NCI-H1105 treated with DMSO at 0.1 percent for 48 hours (cell line): ENCODE data around the gene THEM5.
"Not testable (repeated sequence)": the region's sequence is repeated elsewhere in the genome, so short reads cannot be mapped to it uniquely, and the experiment has no call there.

ENCODE experiments used
- DNase-seq: peaks from one replicate; lab custom pipeline; 2025; lab: John Stamatoyannopoulos, UW

THEM5 gene

DNA sequence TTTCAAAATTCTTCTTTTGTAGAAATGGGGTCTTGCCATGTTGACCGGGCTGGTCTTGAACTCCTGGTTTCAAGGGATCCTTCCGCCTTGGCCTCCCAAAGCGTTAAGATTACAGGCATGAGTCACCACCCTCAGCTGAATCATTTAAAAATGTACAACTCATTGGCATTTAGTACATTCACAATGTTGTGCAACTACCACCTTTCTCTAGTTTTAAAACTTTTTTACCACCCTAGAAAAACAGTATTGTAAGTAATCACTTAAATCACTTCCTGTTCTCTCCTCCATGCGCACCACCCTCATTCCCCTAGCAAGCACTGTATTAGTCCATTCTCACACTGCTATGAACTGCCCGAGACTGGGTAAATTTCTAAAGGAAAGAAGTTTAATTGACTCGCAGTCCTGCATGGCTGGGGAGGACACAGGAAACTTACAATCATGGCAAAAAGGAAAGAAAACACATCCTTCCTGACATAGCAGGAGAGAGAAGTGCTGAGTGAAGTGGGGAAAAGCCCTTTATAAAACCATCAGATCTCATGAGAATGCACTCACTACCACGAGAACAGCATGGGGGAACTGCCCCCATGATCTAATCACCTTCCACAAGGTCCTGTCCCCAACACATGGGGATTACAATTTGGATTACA is 14.4 kb upstream of the THEM5 start:
- DNase-seq = no peak

DNA sequence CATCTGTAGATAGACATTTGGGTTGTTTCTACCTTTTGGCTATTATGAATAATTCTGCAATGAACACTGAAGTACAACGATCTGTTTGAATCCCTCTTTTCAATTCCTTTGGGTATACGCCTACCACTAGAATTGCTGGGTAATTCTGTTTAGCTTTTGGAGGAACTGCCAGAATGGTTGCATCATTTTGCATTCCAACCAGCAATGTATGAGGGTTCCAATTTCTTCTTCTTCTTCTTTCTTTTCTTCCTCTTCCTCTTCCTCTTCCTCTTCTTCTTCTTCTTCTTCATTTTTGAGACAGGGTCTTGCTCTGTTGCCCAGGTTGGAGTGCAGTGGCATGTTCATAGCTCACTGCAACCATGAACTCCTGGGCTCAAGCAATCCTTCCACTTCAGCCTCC is 13.8 kb upstream of the THEM5 start:
- no peak for DNase-seq

GRCh38 chr1:151864411-151864810 is 10.9 kb upstream of the THEM5 start:
- DNase-seq = no peak

- no peak for DNase-seq
Observed at GRCh38 chr1:151862604-151863003, 9.1 kb upstream of the THEM5 start.

- DNase-seq = no peak
Observed at GRCh38 chr1:151860504-151861187, 7.1 kb upstream of the THEM5 start.

GRCh38 chr1:151859891-151860293 is 6.4 kb upstream of the THEM5 start:
- DNase-seq = no peak

GRCh38 chr1:151858886-151859665 is 5.6 kb upstream of the THEM5 start:
- no peak for DNase-seq

DNA sequence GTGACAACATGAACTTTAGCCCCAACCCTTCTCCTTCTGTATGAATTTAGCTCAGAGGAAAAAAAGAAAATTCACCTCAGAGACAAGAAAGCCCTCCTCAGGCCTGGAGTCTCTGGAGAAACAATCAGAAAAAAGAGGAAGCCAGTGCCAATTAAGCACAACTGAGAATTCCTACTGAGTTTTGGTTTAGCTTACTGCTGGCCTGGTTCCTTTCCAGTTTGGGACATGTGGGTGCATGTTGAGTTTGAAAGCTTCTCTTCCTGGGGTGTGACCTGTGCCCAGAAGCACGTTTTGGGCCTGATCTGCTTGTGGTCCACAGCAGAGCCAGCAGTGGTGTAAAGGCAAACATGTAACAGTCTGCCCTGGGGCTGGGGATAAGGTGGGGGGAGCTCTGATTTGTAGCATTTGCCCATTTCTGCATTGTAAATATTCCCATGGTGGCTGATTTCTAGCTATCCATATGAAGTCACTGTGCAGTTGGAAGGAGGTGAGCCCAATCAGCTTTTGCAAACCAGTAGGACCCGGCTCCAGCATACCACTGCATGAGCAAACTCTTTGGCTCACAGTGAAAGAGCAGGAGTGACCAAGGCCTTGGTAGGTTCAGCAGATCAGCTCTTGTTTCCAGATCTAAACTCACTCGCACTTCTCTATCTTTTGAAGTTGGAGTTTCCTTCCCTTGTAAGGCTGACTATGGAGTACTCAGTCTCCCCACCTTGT is 4.7 kb upstream of the THEM5 start:
- DNase-seq = no peak

GRCh38 chr1:151855933-151856332 is 2.4 kb upstream of the THEM5 start:
- DNase-seq = no peak

DNA sequence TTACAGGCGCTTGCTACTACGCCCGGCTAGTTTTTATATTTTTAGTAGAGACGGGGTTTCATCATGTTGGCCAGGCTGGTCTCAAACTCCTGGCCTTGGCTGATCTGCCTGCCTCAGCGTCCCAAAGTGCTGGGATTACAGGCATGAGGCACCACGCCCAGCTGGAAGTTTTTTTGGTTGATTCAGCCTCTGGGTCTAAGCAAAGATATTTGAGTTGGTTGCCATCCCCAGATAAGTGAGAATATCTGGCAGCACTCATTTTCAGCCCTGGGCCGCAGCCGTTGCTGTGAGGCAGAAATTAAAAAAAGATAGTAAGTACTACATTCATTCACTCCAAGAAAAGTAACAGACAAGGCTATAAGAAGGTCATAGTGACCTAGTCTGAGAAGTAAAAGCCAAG is 2.0 kb upstream of the THEM5 start:
- DNase-seq = not testable (repeated sequence)

DNA sequence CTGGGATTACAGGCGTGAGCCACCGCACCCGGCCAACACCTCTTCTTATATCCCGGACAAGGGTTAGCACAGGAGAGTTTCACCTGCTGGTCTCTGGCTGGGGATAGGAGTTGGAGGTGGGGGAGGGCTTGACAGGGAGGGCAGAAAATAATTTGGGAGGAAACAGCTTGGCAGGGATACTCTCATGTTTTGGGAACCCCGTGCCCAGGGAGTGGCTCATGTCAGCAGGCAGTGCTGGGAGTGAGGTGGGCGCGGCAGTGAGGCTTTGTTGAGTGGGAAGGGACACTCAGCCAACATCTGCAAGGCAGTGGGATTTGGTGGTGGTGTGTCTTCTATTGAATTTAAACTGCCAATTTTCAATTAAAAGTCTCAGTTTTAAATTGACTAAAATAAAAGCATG is 1.1 kb upstream of the THEM5 start:
- DNase-seq = no peak

DNA sequence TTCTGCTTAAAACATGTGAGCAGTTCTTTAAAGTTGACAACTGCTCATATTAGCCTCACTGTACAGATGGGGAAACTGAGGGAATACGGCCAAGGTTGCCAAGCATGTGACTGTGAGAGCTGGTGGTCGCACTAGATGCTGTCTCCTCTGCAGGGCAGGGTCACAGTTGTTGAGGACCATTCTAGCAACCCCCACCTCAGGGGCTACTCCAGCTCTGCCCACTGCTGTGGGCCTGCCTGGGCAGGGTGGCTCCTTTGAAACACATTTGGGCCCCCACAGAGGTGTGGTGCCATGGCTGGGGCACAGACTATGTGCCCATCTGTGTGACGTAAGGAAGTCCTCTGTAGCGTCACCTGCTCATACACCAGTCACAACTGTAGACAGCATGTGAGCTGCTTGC is 779 bp downstream of the THEM5 start:
- DNase-seq = no peak

- DNase-seq = no peak
Observed at GRCh38 chr1:151851886-151852285, 1.6 kb downstream of the THEM5 start.

GRCh38 chr1:151849871-151850270 is 3.6 kb downstream of the THEM5 start:
- DNase-seq = no peak

DNA sequence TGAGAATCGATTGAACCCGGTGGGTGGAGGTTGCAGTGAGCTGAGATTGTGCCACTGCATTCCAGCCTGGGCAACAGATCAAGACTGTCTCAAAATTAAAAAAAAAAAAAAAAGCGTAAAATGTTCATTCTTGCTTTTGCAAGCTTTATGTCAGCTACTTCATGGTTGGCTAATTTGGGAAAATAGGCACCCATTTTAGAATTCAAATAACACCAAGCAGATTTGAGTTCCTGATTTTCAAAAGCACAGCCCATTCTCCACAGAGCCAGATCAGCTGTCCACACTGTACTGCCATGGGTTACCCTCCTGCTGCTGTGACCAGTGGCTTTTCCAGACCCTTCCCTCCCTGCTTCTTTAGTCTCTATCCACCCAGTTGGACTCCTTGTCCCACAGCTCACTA is 4.4 kb downstream of the THEM5 start:
- no peak for DNase-seq

GRCh38 chr1:151847867-151848596 is 5.5 kb downstream of the THEM5 start:
- no peak for DNase-seq

- DNase-seq = no peak
Observed at GRCh38 chr1:151846686-151847237, 6.8 kb downstream of the THEM5 start.

- DNase-seq = no peak
Observed at GRCh38 chr1:151846062-151846568, 7.4 kb downstream of the THEM5 start.

DNA sequence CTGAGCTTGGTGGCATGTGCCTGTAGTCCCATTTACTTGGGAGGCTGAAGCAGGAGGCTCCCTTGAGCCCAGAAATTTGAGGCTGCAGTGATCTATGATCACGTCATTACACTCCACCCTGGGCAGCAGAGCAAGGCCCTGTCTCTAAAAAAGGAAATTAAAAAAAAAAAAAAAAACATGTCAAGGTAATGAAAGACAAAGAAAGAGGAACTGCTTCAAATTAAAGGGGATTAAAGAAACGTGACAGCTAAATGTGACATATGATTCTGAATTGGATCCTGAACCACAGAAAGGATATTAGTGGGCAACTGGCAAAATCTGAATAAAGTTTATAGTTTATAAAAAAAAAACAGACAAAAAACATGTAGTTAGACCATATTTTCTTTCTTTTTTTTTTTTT is 10.1 kb downstream of the THEM5 start:
- no peak for DNase-seq

DNA sequence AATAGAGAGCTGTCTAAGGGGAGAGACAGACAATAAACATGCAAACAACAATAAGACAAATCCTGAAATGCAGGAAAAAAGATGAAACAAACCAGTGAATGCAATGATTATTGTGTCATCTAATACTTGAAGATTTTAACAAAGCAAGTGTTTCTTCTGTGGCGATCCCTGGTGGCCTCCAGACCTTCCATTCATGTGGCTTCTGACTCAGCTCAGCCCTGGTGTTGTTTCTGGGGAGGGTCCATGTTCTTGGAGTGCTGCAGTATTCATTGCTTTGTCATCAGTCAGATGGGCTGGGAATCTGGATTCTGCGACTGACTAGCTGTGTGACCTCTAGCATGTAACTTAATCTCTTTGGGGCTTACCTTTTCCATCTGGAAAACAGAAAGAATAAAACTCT is 12.4 kb downstream of the THEM5 start:
- DNase-seq = no peak

DNA sequence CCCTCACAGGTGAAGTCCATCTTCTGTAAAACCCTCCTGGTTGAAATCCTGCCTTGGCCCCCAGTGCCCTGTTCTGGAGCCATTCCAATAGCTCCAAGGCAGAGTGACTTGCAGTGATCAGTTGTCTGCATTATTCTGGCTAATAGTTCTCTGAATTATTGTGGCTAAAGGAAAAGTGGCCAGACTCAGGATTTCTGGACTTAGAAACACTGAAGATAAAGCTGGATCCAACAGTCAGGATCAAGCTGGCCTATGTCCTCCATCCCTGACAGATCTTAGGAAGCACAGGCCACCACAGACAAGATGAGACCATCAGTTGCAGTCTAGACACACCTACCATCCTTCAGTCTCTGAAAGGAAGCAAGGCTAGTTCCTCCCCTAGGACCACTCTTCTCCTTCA is 13.1 kb downstream of the THEM5 start:
- peak; percentile 43 for DNase-seq
